ENCODE measurements around the gene LARGE1. TPM values are rescaled to one million over a fixed set of nuclear protein-coding genes. Genes with fewer than 3 reads are reported as not detected.

The LARGE1 gene
- total RNA-seq, 1 experiment from 2014 or later: 1.5 TPM

DNA sequence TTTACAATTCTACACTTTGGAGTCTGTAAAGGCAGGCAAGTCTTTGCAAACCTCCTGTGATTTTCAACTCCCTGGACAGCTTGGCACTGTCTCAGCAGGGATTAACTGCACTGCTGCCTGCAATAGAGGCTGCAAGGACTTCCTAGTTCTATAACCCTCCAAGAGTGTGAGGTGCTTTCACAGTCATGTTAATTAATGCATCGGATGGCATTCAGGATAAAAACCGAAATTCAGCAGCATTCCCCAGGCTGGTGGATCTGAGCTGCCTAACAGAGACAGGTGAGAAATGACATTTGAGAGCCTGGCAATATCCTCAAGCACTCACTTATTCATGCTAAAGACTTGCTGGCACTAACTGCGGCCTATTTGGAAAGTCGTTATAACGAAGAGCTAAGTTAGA, 85.0 kb downstream of the LARGE1 start:
- Histone ChIP-seq H3K9me3 (ENCODE audit: control insufficient read depth in 1 of 2, insufficient read depth in 1 of 2, low read depth in 1 of 2, low read length in 2 of 2) (peaks cover 16 to 37% of the 10 kb centered on the region in 2 experiments; a peak in 2 of 4 replicates), H3K27me3 (ENCODE audit: insufficient read depth, low read length) (no peaks in the 10 kb centered on the region), H3K9me2 (ENCODE audit: insufficient read depth) (no peaks in the 10 kb centered on the region), H3K4me1 (ENCODE audit: control insufficient read depth in 1 of 2, insufficient read depth in 2 of 2, low read length in 2 of 2) (no peaks in the 10 kb centered on the region), H3K79me2 (ENCODE audit: insufficient read depth, low read length) (no peaks in the 10 kb centered on the region), H3K9ac (ENCODE audit: low read length) (no peak overlapping the region), H3K36me3 (ENCODE audit: control insufficient read depth in 1 of 2, insufficient read depth in 2 of 2, low read length in 2 of 2) (no peaks in the 10 kb centered on the region), H3K4me3 (replicated peaks in 1 of 2; ENCODE audit: low read depth in 1 of 2, low read length in 2 of 2) (no peak overlapping the region), H2AFZ (ENCODE audit: low read depth, low read length, poor library complexity, severe bottlenecking) (no peak overlapping the region), H3K27ac (ENCODE audit: low read depth, low read length) (no peak overlapping the region), H3K4me2 (ENCODE audit: low read length) (no peak overlapping the region), H4K20me1 (ENCODE audit: insufficient read depth) (no peaks in the 10 kb centered on the region)
- TF ChIP-seq FOSL1 (IDR thresholded peaks at IDR 0.05; ENCODE audit: low read depth) (no peak), ZFX (IDR thresholded peaks at IDR 0.05) (no peak), CBX3 (IDR thresholded peaks at IDR 0.05; ENCODE audit: low read depth) (no peak), CTCF (IDR thresholded peaks at IDR 0.05 in 2 of 3, conservative IDR thresholded peaks at IDR 0.05 in 1 of 3; ENCODE audit: borderline replicate concordance in 1 of 3, insufficient read depth in 1 of 3, low read depth in 2 of 3, low read length in 2 of 3) (no peak), YY1 (IDR thresholded peaks at IDR 0.05; ENCODE audit: extremely low read depth, insufficient replicate concordance, low read depth, low read length) (no peak), ZBTB33 (IDR thresholded peaks at IDR 0.05; ENCODE audit: extremely low read depth, insufficient replicate concordance, low read length) (no peak), EGR1 (IDR thresholded peaks at IDR 0.05; ENCODE audit: low read depth) (no peak), POLR2AphosphoS5 (IDR thresholded peaks at IDR 0.05; ENCODE audit: low read depth, low read length) (no peak)
- TF ChIP-seq, protein P1, sequence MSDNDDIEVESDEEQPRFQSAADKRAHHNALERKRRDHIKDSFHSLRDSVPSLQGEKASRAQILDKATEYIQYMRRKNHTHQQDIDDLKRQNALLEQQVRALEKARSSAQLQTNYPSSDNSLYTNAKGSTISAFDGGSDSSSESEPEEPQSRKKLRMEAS (IDR thresholded peaks at IDR 0.05): no peak
- DNase-seq (ENCODE audit: low read depth, low spot score) (no peak), ATAC-seq (no peak)
- BruUV-seq (replicated peaks): no TSS peak
- ChIA-PET CTCF (no interaction called here), RAD21 (ENCODE audit: low non-redundant PET in 1 of 2, low total read pairs in 2 of 2, uncharacterized antibody in 2 of 2, unreplicated experiment in 2 of 2) (no interaction called here), POLR2A (no interaction called here)
- intact Hi-C loops (cut with micrococcal nuclease): no loop called here
